ENCODE data around the gene WDR26.
"Not testable (repeated sequence)": the region's sequence is repeated elsewhere in the genome, so short reads cannot be mapped to it uniquely, and the experiment has no call there.

The WDR26 gene

DNA sequence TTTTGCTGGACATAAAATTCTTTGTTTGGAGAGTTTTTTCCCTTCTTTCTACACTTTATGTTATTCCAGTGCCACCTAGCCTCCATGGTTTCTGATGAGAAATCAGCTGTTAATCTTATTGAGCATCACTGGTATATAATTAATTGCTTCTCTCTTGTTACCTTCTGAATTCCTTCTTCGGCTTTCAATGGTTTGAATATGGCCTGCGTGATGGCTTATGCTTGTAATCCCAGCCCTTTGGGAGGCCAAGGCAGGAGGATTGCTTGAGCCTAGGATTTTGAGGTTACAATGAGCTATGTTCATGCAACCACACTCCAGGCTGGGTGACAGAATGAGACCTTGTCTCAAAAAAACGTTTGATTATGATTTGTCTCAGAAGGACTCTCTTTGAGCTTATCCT lies 90.9 kb downstream of the WDR26 start:
- DNase-seq, result no peak

DNA sequence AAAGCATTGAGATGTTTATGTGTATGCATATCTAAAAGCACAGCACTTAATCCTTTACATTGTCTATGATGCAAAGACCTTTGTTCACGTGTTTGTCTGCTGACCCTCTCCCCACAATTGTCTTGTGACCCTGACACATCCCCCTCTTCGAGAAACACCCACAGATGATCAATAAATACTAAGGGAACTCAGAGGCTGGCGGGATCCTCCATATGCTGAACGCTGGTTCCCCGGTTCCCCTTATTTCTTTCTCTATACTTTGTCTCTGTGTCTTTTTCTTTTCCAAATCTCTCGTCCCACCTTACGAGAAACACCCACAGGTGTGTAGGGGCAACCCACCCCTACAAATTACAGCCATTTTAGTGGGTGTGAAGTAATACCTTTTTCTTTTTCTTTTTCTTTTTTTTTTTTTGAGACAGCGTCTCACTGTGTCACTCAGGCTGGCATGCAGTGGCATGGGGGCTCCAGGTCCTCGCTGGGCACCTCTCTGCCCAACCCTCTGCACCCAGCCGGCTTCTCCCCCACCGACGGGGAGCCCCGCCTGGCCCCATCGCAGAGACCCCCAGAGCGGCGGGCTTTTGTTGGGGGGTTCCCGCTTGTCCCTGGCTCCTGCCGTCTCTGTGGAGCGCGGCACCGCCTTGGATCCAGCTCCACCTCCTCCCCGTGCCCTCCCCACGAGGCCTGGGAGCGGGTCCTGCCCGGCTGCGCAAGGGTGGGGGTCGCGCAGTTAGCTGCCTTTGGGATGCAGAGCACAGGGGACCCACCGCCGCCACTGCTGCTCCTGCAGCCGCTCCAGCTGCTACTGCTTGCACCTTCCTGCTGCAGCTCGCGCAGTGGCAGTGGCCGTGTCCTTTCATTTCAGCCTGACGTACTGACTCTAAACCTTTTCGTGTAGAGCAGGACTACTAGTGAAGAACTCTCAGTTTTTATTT lies 93.9 kb downstream of the WDR26 start:
- not testable (repeated sequence) for DNase-seq

DNA sequence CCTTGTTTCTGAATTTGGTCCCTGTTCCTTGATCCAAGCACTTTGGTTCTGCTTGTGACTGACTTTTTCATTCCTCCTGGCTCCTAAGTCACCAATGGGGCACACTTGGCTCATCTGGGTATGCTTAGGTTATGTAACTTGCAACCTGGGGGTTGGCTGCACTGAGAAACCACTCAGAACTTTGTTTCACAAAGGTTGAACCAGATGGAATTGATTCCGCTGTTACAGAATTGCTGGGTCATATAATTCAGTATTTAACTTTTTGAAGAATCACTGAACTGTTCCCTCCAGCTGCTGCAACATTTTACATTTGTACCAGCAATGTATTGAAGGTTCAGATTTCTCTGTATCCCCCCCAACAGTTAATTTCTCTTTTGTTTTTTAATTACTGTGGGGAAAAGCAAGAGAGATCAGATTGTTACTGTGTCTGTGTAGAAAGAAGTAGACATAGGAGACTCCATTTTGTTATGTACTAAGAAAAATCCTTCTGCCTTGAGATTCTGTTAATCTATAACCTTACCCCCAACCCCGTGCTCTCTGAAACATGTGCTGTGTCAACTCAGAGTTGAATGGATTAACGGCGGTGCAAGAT lies 95.1 kb downstream of the WDR26 start:
- DNase-seq, result no peak

DNA sequence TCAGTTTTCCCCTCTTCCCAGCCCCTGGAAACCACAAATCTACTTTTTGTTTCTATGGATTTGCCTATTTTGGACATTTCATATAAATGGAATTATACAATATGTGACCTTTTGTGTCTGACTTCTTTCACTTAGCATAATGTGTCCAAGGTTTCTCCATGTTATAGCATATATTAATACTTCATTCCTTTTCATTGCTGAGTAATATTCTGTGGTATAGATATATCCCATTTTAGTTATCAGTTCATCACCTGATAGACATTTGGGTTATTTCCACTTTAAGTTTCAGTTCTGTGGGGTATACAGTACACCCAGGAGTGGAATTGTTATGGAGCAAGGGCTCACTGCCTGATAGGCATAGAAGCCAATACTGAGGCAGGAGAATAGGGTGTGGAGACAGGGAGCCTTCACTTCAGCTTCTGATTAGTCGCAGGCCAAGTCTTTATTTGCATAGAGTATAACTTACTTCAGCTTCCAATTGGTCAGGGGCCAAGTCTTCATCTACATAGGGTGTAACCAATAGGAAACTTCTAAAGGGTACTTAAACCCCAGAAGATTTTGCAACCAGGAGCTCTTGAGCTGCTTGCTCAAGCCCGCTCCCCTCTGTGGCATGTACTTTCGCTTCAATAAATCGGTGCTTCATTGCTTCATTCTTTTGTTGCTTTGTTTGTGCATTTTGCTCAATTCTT lies 96.3 kb downstream of the WDR26 start:
- DNase-seq, result no peak

Measured in HCEC 1CT (cell line).